Measurements from ENCODE around the gene LLGL2.

The LLGL2 gene

GRCh38 chr17:75491680-75492079 is 33.8 kb upstream of the LLGL2 start:
- DNase-seq, result no peak

GRCh38 chr17:75492555-75493168 is 32.8 kb upstream of the LLGL2 start:
- no peak for DNase-seq

- no peak for DNase-seq
These were observed 31.9 kb upstream of the LLGL2 start for GRCh38 chr17:75493476-75494129.

GRCh38 chr17:75494326-75494877 is 31.1 kb upstream of the LLGL2 start:
- no peak for DNase-seq

GRCh38 chr17:75496005-75496404 is 29.5 kb upstream of the LLGL2 start:
- DNase-seq, result no peak

GRCh38 chr17:75498039-75498725 is 27.3 kb upstream of the LLGL2 start:
- DNase-seq, result no peak

GRCh38 chr17:75498726-75499213 is 26.7 kb upstream of the LLGL2 start:
- no peak for DNase-seq

GRCh38 chr17:75499313-75500022 is 26.0 kb upstream of the LLGL2 start:
- DNase-seq, result no peak

GRCh38 chr17:75500419-75501216 is 24.9 kb upstream of the LLGL2 start:
- no peak for DNase-seq

GRCh38 chr17:75501378-75502071 is 24.0 kb upstream of the LLGL2 start:
- DNase-seq, result no peak

- DNase-seq, result no peak
These were observed 23.3 kb upstream of the LLGL2 start for GRCh38 chr17:75502072-75502720.

- no peak for DNase-seq
These were observed 22.7 kb upstream of the LLGL2 start for GRCh38 chr17:75502721-75503329.

GRCh38 chr17:75503337-75503950 is 22.1 kb upstream of the LLGL2 start:
- no peak for DNase-seq

- no peak for DNase-seq
These were observed 21.5 kb upstream of the LLGL2 start for GRCh38 chr17:75503976-75504346.

GRCh38 chr17:75504347-75505151 is 20.9 kb upstream of the LLGL2 start:
- DNase-seq, result no peak

GRCh38 chr17:75505152-75505409 is 20.4 kb upstream of the LLGL2 start:
- no peak for DNase-seq

GRCh38 chr17:75505640-75506039 is 19.9 kb upstream of the LLGL2 start:
- DNase-seq, result no peak

GRCh38 chr17:75506134-75506533 is 19.4 kb upstream of the LLGL2 start:
- DNase-seq, result no peak

GRCh38 chr17:75506888-75507287 is 18.6 kb upstream of the LLGL2 start:
- DNase-seq, result no peak
